ENCODE data around the gene GAMT.
A peak's percentile ranks its signal among the peaks of the same experiment; 100 is the strongest.

GAMT gene

GRCh38 chr19:1417681-1418495, 16.5 kb upstream of the GAMT start:
- no peak for DNase-seq

GRCh38 chr19:1417145-1417544, 15.8 kb upstream of the GAMT start:
- DNase-seq, result no peak

DNA sequence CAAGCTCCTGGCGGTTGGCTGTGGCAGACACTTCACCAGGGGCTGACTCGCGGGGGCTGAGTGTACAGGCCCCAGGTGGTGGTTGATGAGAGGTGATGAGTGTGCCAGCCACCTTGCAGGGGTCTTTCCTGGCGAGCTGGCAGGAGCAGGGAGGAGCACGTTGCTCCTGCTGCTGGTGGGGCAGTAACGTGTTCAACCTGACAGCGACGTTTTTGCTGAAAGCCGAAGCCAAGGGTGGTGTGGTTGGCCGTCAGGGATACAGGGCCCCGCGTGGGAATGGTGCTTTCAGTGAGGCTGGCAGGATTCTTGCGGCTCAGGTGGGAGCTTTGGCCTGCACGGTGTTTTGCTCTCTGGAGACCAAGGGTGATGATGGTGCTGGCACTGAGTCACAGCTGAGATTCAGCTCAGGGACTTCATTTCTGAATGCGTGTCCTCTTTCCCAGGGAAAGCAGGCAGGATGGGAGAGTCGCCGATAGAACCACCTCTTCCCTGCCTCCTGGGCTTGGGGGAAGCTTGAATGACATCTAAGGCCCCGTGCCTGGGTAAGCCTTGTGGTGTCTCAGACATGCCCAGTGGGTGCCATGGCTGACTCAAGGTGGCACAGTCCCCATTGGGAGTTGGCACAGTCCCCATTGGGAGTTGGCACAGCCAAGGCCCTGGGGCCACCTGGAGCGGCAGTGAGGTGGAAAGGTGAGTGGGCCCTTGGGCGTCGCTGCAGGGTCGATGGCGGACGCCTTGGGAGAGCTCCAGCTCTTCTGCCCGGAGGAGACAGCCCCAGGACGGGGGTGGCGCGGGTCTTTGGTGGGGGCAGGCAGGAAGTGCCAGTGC, 14.9 kb upstream of the GAMT start:
- DNase-seq, result no peak

GRCh38 chr19:1412995-1413800, 11.9 kb upstream of the GAMT start:
- no peak for DNase-seq

DNA sequence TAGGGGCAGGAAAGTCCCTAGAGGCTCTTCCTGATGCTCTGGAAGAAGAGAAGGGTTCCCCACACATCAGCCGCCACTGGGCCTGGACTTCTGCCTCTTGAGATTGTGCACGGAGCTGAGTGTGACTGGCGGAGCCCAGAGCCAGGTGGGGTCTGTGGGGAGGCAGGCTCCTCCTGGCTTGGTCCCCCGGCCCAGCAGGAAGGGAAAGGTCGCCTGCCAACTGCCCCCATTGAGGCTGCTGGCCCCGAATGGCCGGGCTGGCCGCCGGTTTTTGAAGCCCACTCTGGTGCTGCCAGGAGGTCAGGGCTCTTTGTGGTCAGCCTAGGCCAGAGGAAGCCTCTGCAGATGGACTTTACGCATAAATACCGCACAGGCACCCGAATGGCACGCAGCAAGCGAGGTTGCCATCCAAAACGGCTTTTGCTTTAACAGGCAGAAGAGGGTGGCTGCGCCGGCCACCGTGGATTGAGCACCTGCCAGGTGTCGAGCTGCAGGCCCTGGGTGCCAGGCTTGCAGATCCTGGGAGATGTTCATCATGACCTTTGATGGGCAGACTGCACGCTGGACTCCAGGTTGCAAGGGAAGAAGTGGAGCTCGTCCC, 11.1 kb upstream of the GAMT start:
- DNase-seq, result no peak

DNA sequence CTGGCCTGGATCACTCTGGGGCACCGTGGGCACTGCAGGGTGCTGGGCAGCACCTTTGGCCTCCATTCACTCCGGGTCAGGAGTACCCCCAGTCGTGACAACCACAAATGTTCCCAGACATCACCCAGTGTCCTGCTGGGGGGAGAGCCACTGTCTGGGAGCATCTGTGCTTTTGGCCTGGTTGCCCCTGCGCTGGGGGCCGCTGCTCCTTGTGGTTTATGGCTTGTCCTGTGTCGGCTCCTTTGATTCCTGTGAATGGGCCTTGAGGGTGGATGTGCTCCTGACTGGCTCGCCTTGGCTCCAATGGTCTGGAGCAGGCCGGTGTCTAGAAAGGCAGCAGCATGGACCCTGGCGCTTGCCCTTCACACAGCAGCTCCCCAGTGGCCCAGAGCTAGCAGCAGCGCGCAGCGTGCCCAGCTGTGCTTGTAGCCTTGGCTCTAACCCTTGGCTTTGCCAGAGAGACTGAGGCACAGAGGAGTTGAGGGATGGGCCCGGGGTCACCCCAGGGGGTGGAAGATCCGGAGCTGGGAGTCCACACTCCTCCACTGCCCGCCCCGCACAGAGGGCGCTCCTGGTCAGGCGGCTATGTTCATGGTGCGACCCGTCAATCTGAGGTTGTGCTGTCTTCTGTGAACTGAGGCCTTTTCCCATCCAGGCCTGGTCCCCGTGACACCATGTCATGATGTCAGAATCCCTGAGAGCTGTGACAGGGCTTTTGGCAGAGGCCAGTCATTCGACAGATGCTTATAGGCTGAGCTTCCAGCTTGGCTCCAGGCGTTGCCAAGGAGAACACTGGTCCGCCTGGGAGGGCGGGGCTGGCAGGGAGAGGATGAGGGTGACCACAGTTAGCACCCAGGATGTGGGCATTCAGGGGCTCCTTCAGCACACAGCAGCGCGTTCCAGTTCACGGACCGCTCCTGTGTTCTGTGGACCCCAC, 10.2 kb upstream of the GAMT start:
- DNase-seq, result no peak

DNA sequence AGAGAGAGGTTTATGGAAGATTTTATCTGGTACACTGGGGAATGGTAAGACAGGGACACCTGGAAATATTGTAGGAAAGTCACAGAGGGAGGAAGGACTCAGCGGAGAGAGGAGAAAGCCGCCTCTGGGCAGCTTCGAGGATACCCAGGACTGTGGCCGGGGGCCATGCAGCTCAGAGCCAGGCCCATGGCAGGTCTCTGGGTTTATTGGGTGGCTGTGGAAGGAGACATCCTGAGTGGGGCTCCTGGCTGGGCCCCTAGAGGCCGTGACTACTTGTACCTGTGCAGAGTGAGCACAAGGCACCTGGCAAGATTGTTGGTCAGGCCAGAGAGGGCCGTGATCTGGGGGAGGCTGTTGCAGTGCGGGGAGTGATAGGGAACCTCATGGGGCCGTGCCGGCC, 9.4 kb upstream of the GAMT start:
- DNase-seq, result no peak

DNA sequence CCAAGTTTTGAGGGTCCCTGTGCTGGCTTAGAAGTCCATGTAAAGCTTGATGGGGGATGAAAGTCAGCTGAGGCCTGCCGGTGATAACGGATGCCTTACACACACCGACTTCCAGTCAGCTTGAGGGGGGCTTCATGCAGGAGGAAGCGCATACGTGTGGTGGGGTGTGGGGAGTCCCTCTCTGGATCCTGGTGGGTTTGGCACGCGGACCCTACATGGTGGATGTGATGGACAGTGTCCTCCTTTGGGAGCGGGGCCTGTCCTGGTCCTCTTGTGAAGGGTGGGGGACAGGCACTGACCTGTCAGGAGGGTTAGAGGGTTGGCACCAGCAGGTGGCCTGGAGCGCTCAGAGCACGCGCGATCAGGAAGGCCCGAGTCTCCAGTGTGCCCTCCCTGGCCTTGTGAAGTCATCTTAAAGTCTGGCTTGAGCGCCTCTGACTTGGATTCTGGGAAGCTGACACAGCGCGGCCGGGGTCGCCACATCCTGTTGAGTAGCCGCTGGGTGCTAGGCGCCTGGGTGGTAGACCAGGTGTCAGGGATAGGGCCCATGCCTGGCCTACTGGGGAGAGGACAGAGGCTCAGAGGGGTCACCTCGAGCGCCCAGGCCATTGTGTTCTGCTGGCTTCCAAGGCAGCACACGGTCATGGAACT, 8.9 kb upstream of the GAMT start:
- no peak for DNase-seq

GRCh38 chr19:1409204-1410005, 8.1 kb upstream of the GAMT start:
- DNase-seq, result no peak

GRCh38 chr19:1408300-1409203, 7.2 kb upstream of the GAMT start:
- peak; percentile 65 for DNase-seq

DNA sequence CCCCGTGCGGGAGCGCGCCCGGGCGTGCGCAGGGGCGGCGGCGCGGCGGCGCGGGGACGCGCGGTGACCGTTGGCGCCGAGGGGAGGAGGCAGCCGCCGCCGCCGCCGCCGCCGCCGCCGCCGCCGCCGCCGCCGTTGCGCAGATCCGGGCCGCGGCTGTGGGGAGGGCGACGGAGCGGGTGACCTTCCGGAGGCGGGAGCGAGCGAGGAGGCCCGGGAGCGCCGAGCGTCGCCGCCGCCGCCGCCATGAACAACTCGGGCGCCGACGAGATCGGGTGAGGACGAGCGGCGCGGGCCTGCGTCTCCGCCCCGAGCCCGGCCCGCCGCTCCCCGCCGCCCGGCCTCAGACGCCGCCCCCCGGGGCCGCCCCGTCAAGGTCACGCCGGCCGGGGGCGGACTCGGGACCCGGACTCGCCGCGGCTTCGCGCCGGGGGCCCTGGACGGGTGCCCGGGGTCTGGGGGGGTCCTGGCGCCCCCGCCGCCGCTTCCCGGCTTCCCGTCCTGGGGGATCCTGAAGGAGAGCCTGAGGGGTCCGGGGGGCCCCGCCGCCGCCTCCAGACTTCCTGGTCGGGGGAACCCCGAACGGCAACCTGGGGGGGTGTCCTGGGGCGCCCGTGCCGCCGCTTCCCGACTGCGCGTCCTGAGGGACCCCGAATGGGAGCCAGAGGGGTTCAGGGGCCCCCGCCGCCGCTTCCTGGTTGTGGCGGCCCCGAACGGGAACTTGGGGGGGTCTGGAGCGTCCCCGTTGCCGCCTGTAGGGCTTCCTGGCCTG, 6.4 kb upstream of the GAMT start, which contains the start of gene DAZAP1:
TSS of gene DAZAP1 (plus strand) at position 59 of the 772 bp plus-strand sequence. CDS start at position 247, 188 bp downstream.
- peak; percentile 58 for DNase-seq

DNA sequence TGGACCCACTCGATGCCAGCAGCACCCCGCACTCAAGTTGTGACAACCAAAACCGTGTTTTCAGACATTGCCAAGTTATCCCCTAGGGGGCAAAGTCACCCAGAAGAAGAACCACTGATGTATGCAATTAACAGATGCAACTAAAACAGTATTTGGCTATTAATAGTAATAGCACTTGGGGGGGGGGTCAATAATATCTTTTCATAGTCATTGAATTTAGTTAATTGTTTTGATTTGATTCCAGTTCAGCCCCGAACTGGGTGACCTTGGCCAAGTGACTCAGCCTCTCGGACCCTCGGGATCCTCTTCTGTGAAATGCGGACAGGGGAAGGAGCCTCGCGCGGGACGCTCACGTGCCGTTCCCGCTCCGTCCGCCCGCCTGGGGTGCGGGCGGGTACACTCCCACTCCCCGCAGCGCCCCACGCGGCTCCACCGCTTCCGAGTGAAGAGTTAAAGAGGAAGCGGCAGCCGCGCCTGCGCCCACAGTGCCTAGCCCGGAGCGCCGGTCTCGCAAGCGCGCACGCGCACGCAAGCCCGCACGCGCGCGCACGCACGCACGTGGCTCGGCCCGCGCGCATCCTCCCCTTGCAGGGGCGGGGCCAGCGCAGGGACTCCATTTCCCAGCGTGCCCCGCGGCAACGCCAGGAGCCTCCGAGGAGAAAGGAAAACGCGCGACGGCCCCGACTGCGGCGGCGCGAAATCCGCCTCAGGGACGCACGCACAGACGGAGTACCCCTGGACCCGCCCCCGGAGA, 5.6 kb upstream of the GAMT start:
- peak; percentile 99 for DNase-seq

- DNase-seq, result no peak
Measured at GRCh38 chr19:1402411-1403070, 1.2 kb upstream of the GAMT start.

DNA sequence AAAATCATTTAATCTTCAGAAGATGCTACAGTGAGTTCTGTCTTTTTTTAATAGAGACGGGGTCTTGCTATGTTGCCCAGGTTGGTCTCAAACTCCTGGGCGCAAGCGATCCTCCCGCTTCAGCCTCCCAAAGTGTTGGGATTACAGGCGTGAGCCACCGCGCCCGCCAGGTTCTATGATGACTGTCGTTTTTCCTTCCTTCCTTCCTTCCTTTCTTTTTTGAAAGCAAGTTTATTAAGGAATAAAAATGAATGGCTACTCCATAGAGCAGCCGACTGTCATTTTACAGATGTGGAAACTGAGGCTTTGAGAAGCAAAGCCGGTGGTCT, 511 bp upstream of the GAMT start:
- no peak for DNase-seq

GRCh38 chr19:1400281-1401137, 833 bp downstream of the GAMT start:
- DNase-seq, result no peak

- no peak for DNase-seq
Measured at GRCh38 chr19:1399745-1400144, 1.6 kb downstream of the GAMT start.

Measured in activated CD8-positive, alpha-beta memory T cell treated with anti-CD3 and anti-CD28 coated beads, Interleukin-2, amount 50 U/mL, for 4 hours (primary cell).